HG02763 (cell line): ENCODE results near the gene ARID5A.

Experiments used
- ATAC-seq: cut with Tn5 transposase; IDR thresholded peaks from one replicate; pipeline ENCODE4 v1.9.1; 2021; ENCODE audit warnings: mild to moderate bottlenecking, moderate library complexity; ENCODE audit not compliant: unreplicated experiment

ARID5A gene

DNA sequence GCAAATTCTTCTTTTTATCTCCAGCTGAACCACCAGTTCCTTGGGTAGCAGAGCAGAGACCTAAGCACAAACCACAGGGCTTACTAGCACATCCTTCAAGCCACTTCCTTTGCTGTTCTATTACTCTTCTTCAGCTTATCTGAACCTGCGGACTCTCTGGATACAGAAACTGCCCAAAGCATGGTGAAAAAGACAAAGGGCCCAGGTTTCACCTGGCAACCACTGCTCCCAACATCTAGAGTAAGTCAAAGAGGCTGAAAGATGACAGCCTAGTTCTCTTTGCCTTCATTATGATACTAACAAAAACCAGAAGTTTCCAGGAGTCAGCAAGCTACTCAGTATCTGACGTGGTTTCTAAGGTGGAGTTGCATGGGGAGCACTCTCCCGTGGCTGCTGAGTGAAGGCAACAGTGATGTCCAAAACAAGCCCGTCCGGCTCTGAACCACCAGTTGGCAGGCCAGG lies 58.2 kb downstream of the ARID5A start:
- no peak for ATAC-seq

DNA sequence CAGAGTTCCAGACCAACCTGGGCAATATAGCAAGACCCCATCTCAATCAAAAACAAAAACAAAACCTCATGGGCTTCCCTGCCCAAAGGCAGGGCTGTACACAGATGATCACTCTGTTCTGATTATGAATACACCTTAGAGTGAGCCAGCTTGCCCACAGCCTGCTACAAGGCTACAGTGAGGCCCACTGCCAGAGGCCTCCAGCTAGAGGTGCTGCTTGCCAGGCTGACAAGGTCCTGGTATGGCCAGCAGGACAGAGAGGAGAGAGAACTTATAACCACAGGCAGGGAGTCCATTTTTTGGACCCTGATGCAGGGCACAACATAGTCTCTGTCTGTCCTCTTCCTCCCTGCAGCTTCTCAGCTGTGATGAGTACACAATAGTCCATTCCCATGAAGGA lies 60.0 kb downstream of the ARID5A start:
- ATAC-seq: no peak

DNA sequence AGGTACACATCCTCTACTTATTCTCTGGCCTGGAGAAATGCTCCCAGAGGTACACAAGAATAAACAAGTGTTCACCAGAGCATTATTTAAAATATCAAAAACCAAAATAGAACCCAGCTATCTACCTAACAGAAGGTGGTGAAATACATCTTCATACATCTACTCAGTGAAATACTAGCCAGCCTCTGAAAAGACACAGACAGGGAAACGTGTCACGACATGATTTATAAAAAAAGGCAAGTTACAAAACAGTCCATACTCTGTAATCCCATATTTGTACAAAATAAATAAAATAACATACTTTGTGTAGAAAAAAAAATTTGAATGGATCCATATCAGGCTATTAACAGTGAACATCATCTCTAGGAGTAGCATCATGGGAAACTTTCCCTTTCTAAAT lies 63.4 kb downstream of the ARID5A start:
- no peak for ATAC-seq

DNA sequence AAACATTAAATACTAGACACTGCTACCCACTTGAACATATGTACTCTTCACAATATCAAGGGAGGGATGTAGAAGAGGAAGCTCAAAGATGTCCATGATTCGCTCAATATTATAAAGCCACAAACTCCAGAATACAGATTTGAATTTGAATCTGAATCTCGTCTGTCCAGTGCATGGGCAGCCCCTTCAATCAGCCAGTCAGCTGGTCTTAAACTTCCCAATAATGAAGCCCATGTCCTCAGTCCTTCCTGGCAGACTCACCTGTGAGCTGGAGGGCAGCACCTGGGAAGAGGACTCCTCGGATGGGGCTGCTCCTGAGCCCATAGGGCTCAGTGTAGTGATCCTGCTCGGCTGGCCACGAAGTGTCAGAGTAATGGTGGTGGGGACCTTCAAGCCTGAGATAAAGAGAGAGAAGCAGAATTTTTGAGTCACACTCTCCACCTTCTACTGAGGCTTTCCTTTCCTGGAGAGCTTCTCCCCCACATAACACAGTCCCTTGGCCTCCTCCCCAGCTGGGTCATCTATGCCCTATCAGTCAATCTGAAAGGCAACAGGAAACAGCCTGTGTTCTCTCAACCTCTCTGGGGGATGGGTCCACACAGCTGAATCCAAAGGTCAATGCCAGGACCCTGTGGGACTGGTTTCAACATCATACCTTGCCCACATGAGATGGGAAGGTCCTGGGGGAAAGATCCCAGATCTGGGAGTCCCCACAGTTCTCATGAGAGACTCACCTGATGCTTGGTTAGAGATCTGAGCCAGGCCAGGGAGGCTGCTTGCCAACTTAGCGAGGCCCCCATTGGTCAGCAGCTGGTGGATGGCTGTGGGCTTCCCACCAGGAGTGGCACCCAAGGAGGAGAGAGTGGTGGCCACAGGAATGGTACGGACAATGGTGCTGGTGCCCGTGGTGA lies 65.1 kb downstream of the ARID5A start:
- ATAC-seq: no peak
